Thyroid gland (tissue), 4 donors: Measurements from ENCODE around the gene ENDOG. TPM values are rescaled to one million over a fixed set of nuclear protein-coding genes. Genes with fewer than 3 reads are reported as not detected.

Experiments used
- DNase-seq, 2 donors: peaks; one replicate each; pipeline ENCODE4 v3.0.0-alpha.2; 2019
- H3K27ac ChIP-seq, 3 donors: fragments of 200-600 bp; sonication (generic); 1 replicate in 2 of 3; 2 replicates in 1 of 3; pipeline ENCODE4 v1.5.1; 2016 to 2019; ENCODE audit warnings: mild to moderate bottlenecking in 1 of 3, moderate library complexity in 1 of 3
- H3K27me3 ChIP-seq: fragments of 200-600 bp; sonication (generic); one replicate; pipeline ENCODE4 v1.5.1; 2019
- H3K36me3 ChIP-seq, 2 donors: fragments of 200-600 bp; sonication (generic); one replicate each; pipeline ENCODE4 v1.5.1; 2016 to 2019
- H3K4me1 ChIP-seq, 2 donors: fragments of 200-600 bp; sonication (generic); one replicate each; pipeline ENCODE4 v1.5.1; 2017 to 2019
- H3K4me3 ChIP-seq, 3 donors: fragments of 200-600 bp; sonication (generic); replicated peaks in 1 of 3; 1 replicate in 2 of 3; 2 replicates in 1 of 3; pipeline ENCODE4 v1.5.1; 2016; ENCODE audit warnings: mild to moderate bottlenecking in 1 of 3
- H3K9me3 ChIP-seq: fragments of 200-600 bp; sonication (generic); one replicate; pipeline ENCODE4 v1.5.1; 2017
- CTCF ChIP-seq, 6 experiments: fragments of 200-600 bp in 3 of 6; fragments of 450-650 bp in 3 of 6; sonication (generic) in 3 of 6; IDR thresholded peaks; one replicate each; pipeline ENCODE4 v1.5.1; 2016 to 2019; ENCODE audit warnings: antibody characterized with exemption in 6 of 6, mild to moderate bottlenecking in 2 of 6, inconsistent platforms in 1 of 6, moderate library complexity in 1 of 6
- POLR2A ChIP-seq, 2 donors: fragments of 450-650 bp; IDR thresholded peaks; one replicate each; pipeline ENCODE4 v1.6.1; 2017; ENCODE audit warnings: antibody characterized with exemption in 2 of 2, mild to moderate bottlenecking in 2 of 2, moderate library complexity in 1 of 2
- WGBS, 2 donors: methylation state at CpG; one replicate each; pipeline ENCODE4 v1.1.5; 2017; 5-methylcytosine and 5-hydroxymethylcytosine counted together
- intact Hi-C: fragments of 100-400 bp; cut with DNase I; formaldehyde crosslinking; loops from one replicate; pipeline ENCODE4 v1.15.1; 2023
- total RNA-seq, 4 donors: library from RNA; depleted of rRNA; stranded (reverse); fragments of >200 nt; gene quantifications; one replicate each; pipeline ENCODE4 v1.2.3, GENCODE V29; 2016

ENDOG gene
- total RNA-seq, 4 donors from 2014 or later = 15.2 to 74.6 (median 40.1) TPM

GRCh38 chr9:128828719-128829452 lies 10.6 kb downstream of the ENDOG start:
- DNase-seq = no peak
- TF ChIP-seq POLR2A (IDR thresholded peaks at IDR 0.05) (no peak), CTCF (IDR thresholded peaks at IDR 0.05) (no peak)
- Histone ChIP-seq H3K9me3 (no peaks in the 10 kb centered on the region), H3K36me3 (peaks cover 15 to 22% of the 10 kb centered on the region in 2 donors), H3K27me3 (no peaks in the 10 kb centered on the region), H3K4me3 (peak overlapping the region; percentile 58 to 90 (median 59)), H3K27ac (peak overlapping the region in 2 of 3 donors; percentile 4 to 26), H3K4me1 (peaks cover 7 to 9% of the 10 kb centered on the region in 2 donors)
- 34 to 35% methylated on average over 17 of the region's 18 CpGs for WGBS, 2 donors
- intact Hi-C loops = no loop called here

DNA sequence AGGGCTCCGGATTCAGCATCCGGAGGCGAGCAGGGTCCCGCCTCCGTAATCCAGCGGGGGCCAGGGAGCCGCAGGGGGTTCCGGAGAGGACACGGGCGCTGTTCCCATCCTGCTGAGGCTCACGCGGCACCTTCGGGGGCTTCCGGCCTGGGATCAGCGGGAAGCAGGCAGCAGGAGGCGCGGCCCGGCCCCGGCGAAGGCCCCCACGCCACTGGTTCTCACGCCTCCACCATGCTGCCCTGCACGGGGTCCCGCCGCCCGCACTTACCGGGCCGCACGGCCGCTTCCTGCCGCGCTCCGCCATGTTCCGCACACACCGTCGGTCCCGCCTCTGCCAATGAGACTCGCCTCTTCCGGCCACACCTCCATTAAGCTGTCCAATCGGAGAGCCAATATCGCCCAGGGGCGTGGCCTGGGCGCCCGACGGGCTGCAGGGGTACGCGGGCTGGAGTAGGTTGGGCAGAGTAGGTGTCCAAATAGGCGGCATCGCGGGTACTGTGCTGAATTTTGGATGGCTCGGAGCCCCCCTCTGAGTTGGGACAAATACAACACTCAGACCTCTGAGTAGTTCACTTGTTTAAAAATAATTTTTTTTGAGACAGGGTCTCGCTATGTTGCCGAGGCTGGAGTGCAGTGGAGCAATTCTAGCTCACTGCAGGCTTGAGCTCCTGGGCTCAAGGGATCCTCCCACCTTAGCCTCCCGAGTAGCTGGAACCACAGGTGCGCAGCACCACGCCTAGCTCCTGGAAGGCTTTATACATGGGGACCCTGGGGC lies 11.4 kb downstream of the ENDOG start, which contains the start of gene SPOUT1:
SPOUT1 (minus strand) TSS at position 318 of the 775 bp plus-strand sequence; CDS start at position 304, 14 bp downstream.
- 1 to 5% methylated on average over 7 to 19 of the region's 56 CpGs for WGBS, 2 donors
- Histone ChIP-seq H3K9me3 (no peaks in the 10 kb centered on the region), H3K27ac (peak within 1 kb of the TSS in 2 of 3 donors; percentile 4 to 26), H3K4me1 (peaks cover 7 to 9% of the 10 kb centered on the region in 2 donors), H3K36me3 (peaks cover 15 to 16% of the 10 kb centered on the region in 2 donors), H3K27me3 (no peaks in the 10 kb centered on the region), H3K4me3 (peak within 1 kb of the TSS; percentile 58 to 90 (median 59))
- peak; percentile 93 to 95 for DNase-seq
- intact Hi-C loops = no loop called here
- TF ChIP-seq POLR2A (IDR thresholded peaks at IDR 0.05) (peak in 1 of 2 donors; percentile 70), CTCF (IDR thresholded peaks at IDR 0.05) (no peak)

DNA sequence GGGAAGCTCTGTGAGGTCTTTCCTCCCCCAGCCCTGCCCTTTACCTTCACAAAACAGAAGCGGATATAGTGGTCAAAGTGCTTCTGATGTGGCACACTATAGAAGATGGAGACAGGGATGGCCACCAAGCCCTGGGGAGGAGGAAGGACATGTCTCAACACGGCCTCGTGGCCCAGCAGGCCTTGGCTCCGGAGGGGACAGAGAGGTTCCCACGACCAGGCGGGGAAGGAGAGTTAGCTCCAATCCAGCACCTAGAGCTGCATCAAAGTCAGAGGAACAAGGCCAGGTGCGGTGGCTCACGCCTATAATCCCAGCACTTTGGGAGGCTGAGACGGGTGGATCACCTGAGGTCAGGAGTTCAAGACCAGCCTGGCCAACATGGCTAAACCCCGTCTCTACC lies 15.4 kb downstream of the ENDOG start:
- H3K27ac ChIP-seq = no peak overlapping the region
- TF ChIP-seq CTCF (IDR thresholded peaks at IDR 0.05) (no peak), POLR2A (IDR thresholded peaks at IDR 0.05) (no peak)
- H3K27me3 ChIP-seq = no peaks in the 10 kb centered on the region
- no peak for DNase-seq
- no peaks in the 10 kb centered on the region for H3K9me3 ChIP-seq
- intact Hi-C loops = no loop called here
- H3K4me1 ChIP-seq = peaks cover 5 to 6% of the 10 kb centered on the region in 2 donors
- no peaks in the 10 kb centered on the region for H3K36me3 ChIP-seq
- 93 to 97% methylated on average over 10 of the region's 10 CpGs for WGBS, 2 donors
- no peak overlapping the region for H3K4me3 ChIP-seq

DNA sequence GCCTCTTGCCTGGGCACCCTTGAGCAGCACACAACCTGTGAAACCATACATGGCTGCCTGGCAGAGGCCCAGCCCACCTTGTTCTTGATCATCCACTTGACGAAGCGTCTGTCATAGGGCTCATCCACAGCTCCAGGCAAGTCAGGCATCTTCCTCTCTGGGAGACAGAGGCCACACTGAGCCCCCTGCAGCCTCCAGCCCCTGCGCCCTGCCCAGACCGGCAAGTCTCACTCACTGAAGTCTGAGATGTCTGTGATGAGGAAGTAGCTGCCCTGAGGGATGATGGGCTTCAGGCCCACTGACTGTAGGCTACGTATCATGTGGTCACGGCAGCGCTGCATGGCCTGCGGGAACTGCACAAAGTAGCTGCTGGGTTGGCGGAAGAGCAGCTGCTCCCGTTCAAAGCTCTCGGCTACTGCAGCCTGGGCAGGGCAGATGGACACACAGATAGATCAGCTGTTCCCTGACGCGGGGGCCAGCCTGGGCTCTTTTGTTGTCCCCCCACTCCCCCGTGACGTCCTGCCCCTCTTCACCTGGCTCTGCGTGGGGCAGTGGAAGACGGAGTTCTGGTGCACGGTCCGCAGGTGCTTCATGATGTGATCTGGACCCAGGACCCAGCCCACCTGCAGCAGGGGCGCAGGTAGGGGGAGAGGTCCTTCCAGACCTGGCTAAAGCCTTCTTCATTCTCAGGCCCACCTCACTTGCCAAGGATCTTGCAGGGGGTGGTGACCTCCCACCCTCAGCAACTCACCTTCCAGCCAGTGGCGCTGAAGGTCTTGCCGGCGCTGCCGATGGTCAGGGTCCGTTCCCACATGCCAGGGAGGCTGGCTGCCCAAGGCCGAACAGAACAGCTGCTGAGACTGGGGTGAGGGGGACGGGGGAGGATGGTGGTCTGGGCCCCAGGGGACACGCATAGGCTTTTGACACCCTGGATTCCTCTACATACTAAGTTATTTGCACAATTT lies 17.2 kb downstream of the ENDOG start:
- Histone ChIP-seq H3K36me3 (no peaks in the 10 kb centered on the region), H3K4me3 (no peak overlapping the region), H3K27ac (no peak overlapping the region), H3K27me3 (no peaks in the 10 kb centered on the region), H3K9me3 (no peaks in the 10 kb centered on the region), H3K4me1 (no peaks in the 10 kb centered on the region)
- 95 to 97% methylated on average over 14 to 28 of the region's 28 CpGs for WGBS, 2 donors
- no peak for DNase-seq
- intact Hi-C loops = no loop called here
- TF ChIP-seq POLR2A (IDR thresholded peaks at IDR 0.05) = no peak
- no peak for TF ChIP-seq CTCF (IDR thresholded peaks at IDR 0.05)
